Activated CD4-positive, alpha-beta T cell treated with anti-CD3 and anti-CD28 coated beads, Interleukin-2, amount 10 ng/mL, durations not matched to agents 7 days and 5 days (primary cell): ENCODE data around the gene TSACC. TPM values are rescaled to one million over a fixed set of nuclear protein-coding genes. Genes with fewer than 3 reads are reported as not detected.
A peak's percentile ranks its signal among the peaks of the same experiment; 100 is the strongest.
"Not testable (repeated sequence)": the region's sequence is repeated elsewhere in the genome, so short reads cannot be mapped to it uniquely, and the experiment has no call there.

ENCODE experiments used
- CTCF ChIA-PET: fragments of 350-600 bp; sonication (Branson Sonifier 250); formaldehyde crosslinking; loops from one replicate; lab custom pipeline; 2021; ENCODE audit warnings: antibody characterized with exemption; lab: Charles Lee
- POLR2A ChIA-PET: fragments of 350-600 bp; sonication (Branson Sonifier 250); formaldehyde crosslinking; loops from one replicate; lab custom pipeline; 2021; ENCODE audit warnings: antibody characterized with exemption; lab: Charles Lee
- DNase-seq: peaks from one replicate; pipeline ENCODE4 v3.0.0-alpha.2; 2020
- H3K27ac Mint-ChIP-seq: one replicate; pipeline ENCODE4 v1.8.0; 2021; ENCODE audit warnings: mild to moderate bottlenecking, moderate library complexity, mixed read lengths
- H3K27me3 Mint-ChIP-seq: one replicate; pipeline ENCODE4 v1.8.0; 2021; ENCODE audit warnings: mixed read lengths
- H3K36me3 Mint-ChIP-seq: one replicate; pipeline ENCODE4 v1.8.0; 2021; ENCODE audit warnings: low read depth, mixed read lengths
- H3K4me1 Mint-ChIP-seq: one replicate; pipeline ENCODE4 v1.8.0; 2021; ENCODE audit warnings: mixed read lengths
- H3K4me3 Mint-ChIP-seq: one replicate; pipeline ENCODE4 v1.8.0; 2021; ENCODE audit warnings: mild to moderate bottlenecking, moderate library complexity, mixed read lengths
- H3K9me3 Mint-ChIP-seq: one replicate; pipeline ENCODE4 v1.8.0; 2021; ENCODE audit warnings: mixed read lengths
- total RNA-seq, 2 experiments: library from RNA; stranded (reverse); gene quantifications; one replicate each; pipeline ENCODE4 v1.2.3, GENCODE V29; 2021

The TSACC gene
- total RNA-seq, 2 experiments from 2014 or later = 0.50 to 0.89 TPM

- ChIA-PET CTCF (interaction anchor here (0.6 kb wide), 1 partner anchor 54 kb away, joined by 6 read pairs; no protein-coding TSS in a partner anchor), POLR2A (no interaction called here)
Observed at GRCh38 chr1:156368157-156368658, 29.9 kb downstream of the TSACC start.

GRCh38 chr1:156368889-156369684 is 30.8 kb downstream of the TSACC start, which contains the start of gene RHBG:
RHBG (plus strand) TSS chr1:156369211; CDS start chr1:156369250, 39 bp downstream.
- no peaks in the 10 kb centered on the region for H3K9me3 Mint-ChIP-seq
- no peak within 1 kb of the TSS for H3K27ac Mint-ChIP-seq
- H3K36me3 Mint-ChIP-seq = no peaks in the 10 kb centered on the region
- ChIA-PET POLR2A (no interaction called here), CTCF (interaction anchor here (0.6 to 1.2 kb wide), 2 partner anchors 11 to 55 kb away, joined by 3 to 6 read pairs; no protein-coding TSS in a partner anchor)
- peaks cover 56% of the 10 kb centered on the region for H3K27me3 Mint-ChIP-seq
- no peaks in the 10 kb centered on the region for H3K4me1 Mint-ChIP-seq
- H3K4me3 Mint-ChIP-seq = peak within 1 kb of the TSS; percentile 35
- DNase-seq = no peak

More at GRCh38 chr1:156368157-156368658, 29.9 kb downstream of the TSACC start:
- H3K4me3 Mint-ChIP-seq = no peak overlapping the region
- H3K36me3 Mint-ChIP-seq = no peaks in the 10 kb centered on the region
- no peaks in the 10 kb centered on the region for H3K9me3 Mint-ChIP-seq
- H3K27me3 Mint-ChIP-seq = peaks cover 53% of the 10 kb centered on the region
- H3K4me1 Mint-ChIP-seq = no peaks in the 10 kb centered on the region
- H3K27ac Mint-ChIP-seq = no peak overlapping the region
- no peak for DNase-seq

- CTCF ChIA-PET = interaction anchor here (1.2 to 4.0 kb wide), 2 partner anchors 11 to 16 kb away, joined by 3 to 29 read pairs; no protein-coding TSS in a partner anchor
- H3K4me3 Mint-ChIP-seq, H3K9me3 Mint-ChIP-seq, H3K4me1 Mint-ChIP-seq, POLR2A ChIA-PET, DNase-seq, H3K36me3 Mint-ChIP-seq, H3K27ac Mint-ChIP-seq: not testable (repeated sequence)
- H3K27me3 Mint-ChIP-seq = peaks cover 54% of the 10 kb centered on the region
Observed at GRCh38 chr1:156369685-156370286, 31.5 kb downstream of the TSACC start.

GRCh38 chr1:156371553-156372264 is 33.4 kb downstream of the TSACC start:
- no peak for DNase-seq
- H3K9me3 Mint-ChIP-seq = no peaks in the 10 kb centered on the region
- H3K27ac Mint-ChIP-seq = no peak overlapping the region
- H3K4me1 Mint-ChIP-seq = no peaks in the 10 kb centered on the region
- no peaks in the 10 kb centered on the region for H3K36me3 Mint-ChIP-seq
- POLR2A ChIA-PET = no interaction called here
- CTCF ChIA-PET = interaction anchor here (0.6 to 4.0 kb wide), 8 partner anchors 9 to 154 kb away, joined by 3 to 29 read pairs (median 4); no protein-coding TSS in a partner anchor
- no peak overlapping the region for H3K4me3 Mint-ChIP-seq
- H3K27me3 Mint-ChIP-seq = peaks cover 47% of the 10 kb centered on the region

- POLR2A ChIA-PET = no interaction called here
- no peaks in the 10 kb centered on the region for H3K9me3 Mint-ChIP-seq
- no peaks in the 10 kb centered on the region for H3K36me3 Mint-ChIP-seq
- peaks cover 49% of the 10 kb centered on the region for H3K27me3 Mint-ChIP-seq
- no peak for DNase-seq
- H3K4me3 Mint-ChIP-seq = no peak overlapping the region
- CTCF ChIA-PET = interaction anchor here (0.6 to 4.0 kb wide), 5 partner anchors 9 to 153 kb away, joined by 3 to 29 read pairs (median 4); no protein-coding TSS in a partner anchor
- no peak overlapping the region for H3K27ac Mint-ChIP-seq
- H3K4me1 Mint-ChIP-seq = no peaks in the 10 kb centered on the region
Observed at GRCh38 chr1:156372265-156372586, 33.9 kb downstream of the TSACC start.

GRCh38 chr1:156372876-156373275 is 34.5 kb downstream of the TSACC start:
- peaks cover 45% of the 10 kb centered on the region for H3K27me3 Mint-ChIP-seq
- no peak for DNase-seq
- H3K27ac Mint-ChIP-seq = no peak overlapping the region
- no peaks in the 10 kb centered on the region for H3K4me1 Mint-ChIP-seq
- H3K4me3 Mint-ChIP-seq = no peak overlapping the region
- no peaks in the 10 kb centered on the region for H3K9me3 Mint-ChIP-seq
- no peaks in the 10 kb centered on the region for H3K36me3 Mint-ChIP-seq
- ChIA-PET POLR2A (no interaction called here), CTCF (interaction anchor here (1.0 to 4.0 kb wide), 4 partner anchors 8 to 73 kb away, joined by 3 to 29 read pairs (median 6); no protein-coding TSS in a partner anchor)

GRCh38 chr1:156373546-156373945 is 35.2 kb downstream of the TSACC start:
- peaks cover 39% of the 10 kb centered on the region for H3K27me3 Mint-ChIP-seq
- no peak for DNase-seq
- H3K27ac Mint-ChIP-seq = no peak overlapping the region
- POLR2A ChIA-PET = no interaction called here
- no peak overlapping the region for H3K4me3 Mint-ChIP-seq
- CTCF ChIA-PET = interaction anchor here (4.0 kb wide), 1 partner anchor 12 kb away, joined by 29 read pairs; no protein-coding TSS in a partner anchor
- H3K36me3 Mint-ChIP-seq = no peaks in the 10 kb centered on the region
- no peaks in the 10 kb centered on the region for H3K4me1 Mint-ChIP-seq
- no peaks in the 10 kb centered on the region for H3K9me3 Mint-ChIP-seq

- H3K9me3 Mint-ChIP-seq = no peaks in the 10 kb centered on the region
- no peak overlapping the region for H3K4me3 Mint-ChIP-seq
- CTCF ChIA-PET = interaction anchor here (0.6 to 2.8 kb wide), 4 partner anchors 9 to 156 kb away, joined by 3 to 16 read pairs (median 3); no protein-coding TSS in a partner anchor
- no peaks in the 10 kb centered on the region for H3K4me1 Mint-ChIP-seq
- no peak overlapping the region for H3K27ac Mint-ChIP-seq
- POLR2A ChIA-PET = no interaction called here
- peaks cover 29% of the 10 kb centered on the region for H3K27me3 Mint-ChIP-seq
- DNase-seq = no peak
- H3K36me3 Mint-ChIP-seq = no peaks in the 10 kb centered on the region
Observed at GRCh38 chr1:156376146-156376545, 37.8 kb downstream of the TSACC start.

- Mint-ChIP-seq H3K4me3 (no peak overlapping the region), H3K4me1 (no peaks in the 10 kb centered on the region), H3K27me3 (peaks cover 21% of the 10 kb centered on the region), H3K9me3 (no peaks in the 10 kb centered on the region), H3K36me3 (no peaks in the 10 kb centered on the region), H3K27ac (no peak overlapping the region)
- DNase-seq = no peak
- CTCF ChIA-PET = interaction anchor here (0.5 to 2.8 kb wide), 4 partner anchors 8 to 144 kb away, joined by 3 to 16 read pairs (median 4); no protein-coding TSS in a partner anchor
- POLR2A ChIA-PET = no interaction called here
Observed at GRCh38 chr1:156376958-156377919, 38.9 kb downstream of the TSACC start.

- CTCF ChIA-PET = interaction anchor here (0.9 to 1.4 kb wide), 2 partner anchors 14 to 67 kb away, joined by 3 to 5 read pairs; no protein-coding TSS in a partner anchor
- POLR2A ChIA-PET = no interaction called here
- no peaks in the 10 kb centered on the region for H3K9me3 Mint-ChIP-seq
- DNase-seq = no peak
- no peaks in the 10 kb centered on the region for H3K4me1 Mint-ChIP-seq
- no peak overlapping the region for H3K4me3 Mint-ChIP-seq
- H3K27me3 Mint-ChIP-seq = peaks cover 9% of the 10 kb centered on the region
- no peak overlapping the region for H3K27ac Mint-ChIP-seq
- H3K36me3 Mint-ChIP-seq = no peaks in the 10 kb centered on the region
Observed at GRCh38 chr1:156378557-156378956, 40.2 kb downstream of the TSACC start.

GRCh38 chr1:156379420-156380165 is 41.3 kb downstream of the TSACC start:
- Mint-ChIP-seq H3K4me3 (no peak overlapping the region), H3K9me3 (no peaks in the 10 kb centered on the region), H3K36me3 (no peaks in the 10 kb centered on the region), H3K4me1 (no peaks in the 10 kb centered on the region), H3K27ac (no peak overlapping the region), H3K27me3 (peaks cover 2% of the 10 kb centered on the region)
- ChIA-PET CTCF (interaction anchor here (0.9 to 1.4 kb wide), 2 partner anchors 15 to 66 kb away, joined by 3 to 5 read pairs; no protein-coding TSS in a partner anchor), POLR2A (no interaction called here)
- DNase-seq = no peak
